ENCODE data around the gene ATXN1. TPM values are rescaled to one million over a fixed set of nuclear protein-coding genes. Genes with fewer than 3 reads are reported as not detected.

ATXN1 gene
- total RNA-seq, 1 donor from 2014 or later = 23.7 TPM

- DNase-seq (ENCODE audit: extremely low read depth, low read depth, low spot score) = no peak
These were observed 455.5 kb downstream of the ATXN1 start for GRCh38 chr6:16305788-16306187.

- no peak for DNase-seq (ENCODE audit: extremely low read depth, low read depth, low spot score)
These were observed 456.0 kb downstream of the ATXN1 start for GRCh38 chr6:16305246-16305725.

DNA sequence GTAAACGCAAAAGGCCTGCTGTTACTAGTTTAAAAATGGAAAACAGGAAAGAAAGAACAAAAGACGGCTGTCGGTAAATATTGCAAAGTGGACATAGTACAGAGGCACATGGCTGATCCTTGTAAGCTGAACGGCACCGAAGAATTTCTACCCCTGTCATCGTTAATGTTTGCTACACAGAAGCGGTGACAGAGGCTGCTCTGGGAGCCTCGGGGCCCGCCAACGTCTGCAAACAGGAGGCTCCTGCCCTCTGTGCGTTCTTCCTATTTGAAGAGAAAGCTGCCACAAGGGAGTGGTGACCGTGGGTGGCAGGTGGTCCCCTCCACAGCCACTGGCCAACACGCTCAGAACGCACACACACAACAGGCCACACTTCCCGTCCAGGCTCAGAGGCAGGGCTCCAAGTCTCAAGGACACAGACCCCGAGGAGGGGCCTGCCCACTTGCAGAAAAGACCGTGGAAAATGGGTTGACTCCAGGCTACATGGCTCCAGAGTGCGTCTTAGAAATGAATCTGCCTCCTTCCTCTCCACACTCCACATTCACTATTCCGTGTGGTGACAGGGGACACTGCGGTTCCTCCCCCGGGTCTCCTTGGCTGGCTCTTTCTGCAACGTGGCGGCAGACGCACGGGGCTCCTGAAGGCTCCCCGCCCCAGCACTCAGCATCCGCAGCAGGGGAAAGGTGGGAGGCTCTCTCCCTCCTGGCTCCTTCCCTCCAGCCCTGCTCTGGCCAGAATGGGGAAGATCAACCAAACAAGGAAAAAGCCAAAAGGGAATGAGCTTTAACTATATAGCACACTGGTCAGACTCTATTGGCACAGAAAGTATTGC, 458.3 kb downstream of the ATXN1 start:
- no peak for DNase-seq (ENCODE audit: extremely low read depth, low read depth, low spot score)

DNA sequence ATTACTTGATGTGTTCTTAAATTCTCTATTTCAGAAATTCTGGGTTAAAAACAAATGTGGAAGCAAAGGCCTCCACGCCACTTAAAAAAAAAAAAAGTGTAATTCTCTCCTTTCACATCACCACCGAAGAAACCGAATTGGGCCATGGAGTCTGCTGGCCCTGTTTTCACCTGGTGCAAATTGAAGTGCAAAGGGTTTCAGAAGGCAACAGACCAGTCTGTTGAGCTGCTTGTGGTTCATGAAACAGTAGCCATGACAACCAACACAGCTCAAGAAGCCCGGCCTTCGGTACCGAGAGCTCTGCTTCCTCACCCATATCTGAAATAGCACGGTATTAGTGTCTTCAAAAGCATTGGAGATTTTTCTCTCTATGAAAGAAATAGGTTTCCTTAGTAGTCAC, 459.7 kb downstream of the ATXN1 start:
- DNase-seq (ENCODE audit: extremely low read depth, low read depth, low spot score) = no peak

DNA sequence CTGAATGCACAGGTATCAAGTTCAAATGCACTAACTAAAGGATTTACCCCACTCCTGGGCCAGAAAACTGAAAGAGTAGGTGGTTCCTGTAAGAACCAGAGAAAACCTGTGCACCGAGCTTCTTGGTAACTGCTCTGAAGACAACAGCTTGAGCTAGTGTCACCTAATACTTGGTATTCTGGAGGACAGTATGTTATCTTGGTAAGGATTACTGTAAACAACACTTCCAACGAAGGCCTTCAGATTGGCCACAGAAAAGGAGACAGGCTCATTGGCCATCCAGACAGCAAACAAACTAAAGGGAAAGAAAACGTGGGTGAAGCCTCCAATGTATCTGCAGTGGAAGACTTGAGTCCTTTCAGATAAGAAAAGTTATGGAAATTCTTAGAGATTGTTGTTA, 461.4 kb downstream of the ATXN1 start:
- no peak for DNase-seq (ENCODE audit: extremely low read depth, low read depth, low spot score)

GRCh38 chr6:16296061-16296670, 465.1 kb downstream of the ATXN1 start:
- DNase-seq (ENCODE audit: extremely low read depth, low read depth, low spot score) = no peak

GRCh38 chr6:16295471-16295870, 465.8 kb downstream of the ATXN1 start:
- no peak for DNase-seq (ENCODE audit: extremely low read depth, low read depth, low spot score)

DNA sequence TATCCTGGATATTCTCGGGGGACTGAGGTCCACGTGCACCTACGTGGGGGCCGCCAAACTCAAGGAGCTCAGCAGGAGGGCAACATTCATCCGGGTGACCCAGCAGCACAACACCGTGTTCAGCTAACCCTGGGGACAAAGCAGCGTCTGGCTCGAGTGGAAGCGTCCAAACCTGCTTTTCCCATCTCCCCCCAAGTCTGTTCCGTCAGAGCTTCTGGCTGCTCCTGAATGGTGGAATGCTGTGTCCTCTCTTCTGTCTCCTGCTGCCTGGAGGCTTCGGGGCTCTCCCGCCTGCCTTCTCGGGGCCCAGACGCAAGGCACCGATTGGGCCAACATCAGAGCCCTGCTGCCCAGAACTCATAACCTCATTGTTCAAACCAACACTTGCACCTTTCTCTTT, 466.2 kb downstream of the ATXN1 start:
- no peak for DNase-seq (ENCODE audit: extremely low read depth, low read depth, low spot score)

DNA sequence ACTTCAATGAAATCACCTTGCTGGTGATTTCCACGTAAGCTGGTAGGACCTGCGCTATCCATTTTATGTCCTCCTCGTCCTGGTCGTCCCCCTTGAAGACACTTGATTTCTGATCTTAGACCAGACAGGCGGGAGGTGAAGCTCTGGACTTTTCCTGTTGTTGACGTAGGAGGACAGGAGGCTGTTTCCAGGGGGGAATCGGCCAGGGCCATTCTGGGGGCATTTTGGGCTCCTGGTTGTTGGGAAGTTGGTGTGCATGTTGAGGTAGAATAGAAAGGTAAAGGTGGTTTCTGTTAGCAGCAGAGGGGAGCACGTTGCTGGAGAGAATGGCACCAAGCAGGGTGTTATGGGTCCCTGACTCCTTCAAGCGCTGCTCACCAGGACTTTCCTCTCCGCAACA, 466.9 kb downstream of the ATXN1 start:
- no peak for DNase-seq (ENCODE audit: extremely low read depth, low read depth, low spot score)

DNA sequence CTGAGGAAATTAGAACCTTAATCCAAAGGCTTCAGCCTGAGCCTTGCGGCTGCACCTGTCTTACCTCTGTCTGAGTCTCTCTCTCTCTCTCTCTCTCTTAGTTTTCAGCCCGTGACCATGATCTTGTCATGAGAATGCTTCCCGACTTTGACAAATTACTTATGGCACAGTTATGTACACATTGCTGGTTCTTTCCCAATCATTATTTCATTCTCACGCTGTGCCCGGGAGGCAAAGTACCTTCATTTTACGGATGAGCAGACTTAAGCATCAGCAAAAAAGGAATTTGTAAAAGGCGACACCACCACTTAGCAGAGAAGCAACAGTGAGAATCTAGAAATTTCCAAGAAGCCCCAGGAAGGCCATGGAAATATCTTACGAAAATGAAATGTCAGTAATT, 468.3 kb downstream of the ATXN1 start:
- no peak for DNase-seq (ENCODE audit: extremely low read depth, low read depth, low spot score)

GRCh38 chr6:16292432-16292831, 468.8 kb downstream of the ATXN1 start:
- DNase-seq (ENCODE audit: extremely low read depth, low read depth, low spot score) = no peak

GRCh38 chr6:16291739-16292138, 469.5 kb downstream of the ATXN1 start:
- DNase-seq (ENCODE audit: extremely low read depth, low read depth, low spot score) = no peak

DNA sequence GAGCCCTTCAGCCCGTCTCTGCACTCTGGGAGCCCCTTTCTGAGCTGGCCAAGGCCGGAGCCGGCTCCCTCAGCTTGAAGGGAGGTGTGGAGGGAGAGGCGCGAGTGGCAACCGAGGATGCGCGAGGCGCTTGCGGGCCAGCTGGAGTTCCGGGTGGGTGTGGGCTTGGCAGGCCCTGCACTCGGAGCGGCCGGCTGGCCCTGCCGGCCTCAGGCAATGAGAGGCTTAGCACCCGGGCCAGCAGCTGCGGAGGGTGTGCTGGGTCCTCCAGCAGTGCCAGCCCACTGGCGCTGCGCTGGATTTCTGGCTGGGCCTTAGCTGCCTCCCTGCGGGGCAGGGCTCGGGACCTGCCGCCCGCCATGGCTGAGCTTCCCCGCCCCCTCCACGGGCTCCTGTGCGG, 473.1 kb downstream of the ATXN1 start:
- DNase-seq (ENCODE audit: extremely low read depth, low read depth, low spot score) = no peak

DNA sequence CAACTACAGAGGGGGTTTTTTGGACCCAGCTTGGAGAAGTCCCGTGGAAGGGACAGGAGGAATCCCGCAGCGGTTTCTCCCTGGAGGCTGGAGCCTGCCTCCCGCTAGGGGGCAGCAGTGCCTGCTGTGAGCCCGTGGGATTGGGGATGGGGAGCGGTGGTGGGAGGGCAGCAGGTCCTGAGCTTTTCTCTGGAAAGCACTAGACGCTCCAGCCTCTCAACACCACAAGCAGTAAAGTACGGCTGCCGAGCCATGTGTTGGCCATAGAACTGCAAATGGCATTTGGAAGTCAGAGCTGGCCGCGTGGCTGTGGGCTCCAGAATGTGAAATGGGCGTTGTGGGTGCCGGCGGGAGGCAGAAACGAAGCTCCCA, 475.1 kb downstream of the ATXN1 start:
- no peak for DNase-seq (ENCODE audit: extremely low read depth, low read depth, low spot score)

DNA sequence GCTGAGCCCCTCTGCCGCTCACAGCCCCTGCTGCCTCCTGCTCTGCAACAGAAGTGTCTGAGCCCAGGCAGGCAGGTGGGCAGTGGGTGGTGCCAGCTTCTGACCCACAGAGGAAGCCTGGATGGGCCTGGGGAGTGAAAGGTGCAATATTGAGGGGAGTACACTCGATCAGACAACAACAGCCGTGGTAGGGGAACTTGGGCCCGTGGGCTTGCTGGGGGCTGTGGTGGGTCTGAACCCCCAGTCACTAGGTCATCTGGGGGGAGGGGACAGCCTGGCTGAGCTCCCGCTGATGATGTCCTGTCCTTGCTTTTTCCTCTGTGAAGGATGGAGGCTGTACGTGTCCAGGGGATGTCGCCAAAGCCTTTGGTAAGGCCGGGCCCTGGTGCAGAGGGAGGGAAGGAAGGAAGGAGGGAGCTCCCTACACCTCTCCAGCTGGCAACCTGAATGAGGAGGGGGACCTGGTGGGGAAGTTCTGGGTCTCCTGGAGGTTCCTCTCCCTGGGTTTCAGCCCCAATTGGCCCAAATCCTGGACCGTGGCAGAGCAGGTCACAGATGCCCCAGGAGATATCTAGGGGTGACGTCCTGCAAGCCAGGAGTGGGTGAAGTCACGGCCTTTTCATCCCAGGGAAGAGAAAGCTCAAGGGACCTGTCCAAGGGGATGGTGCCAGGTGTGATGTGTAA, 475.7 kb downstream of the ATXN1 start:
- no peak for DNase-seq (ENCODE audit: extremely low read depth, low read depth, low spot score)

DNA sequence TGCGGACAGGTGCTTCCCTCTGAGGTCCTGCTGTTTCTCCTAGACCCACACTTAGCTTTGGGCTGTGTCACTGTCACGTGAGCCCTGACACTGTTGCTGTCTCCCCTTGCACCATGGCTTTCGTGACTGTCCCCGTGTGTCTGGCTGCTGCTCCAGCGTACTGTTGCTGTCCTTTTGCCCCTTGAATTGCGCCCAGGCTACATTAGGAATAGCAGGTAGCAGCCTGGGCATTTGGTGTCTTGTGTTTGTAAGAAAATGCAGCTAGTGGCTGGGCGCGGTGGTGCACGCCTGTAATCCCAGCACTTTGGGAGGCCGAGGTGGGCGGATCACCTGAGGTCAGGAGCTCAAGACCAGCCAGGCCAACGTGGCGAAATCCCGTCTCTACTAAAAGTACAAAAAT, 476.8 kb downstream of the ATXN1 start:
- DNase-seq (ENCODE audit: extremely low read depth, low read depth, low spot score) = no peak

- DNase-seq (ENCODE audit: extremely low read depth, low read depth, low spot score) = no peak
These were observed 478.9 kb downstream of the ATXN1 start for GRCh38 chr6:16282370-16282769.

- no peak for DNase-seq (ENCODE audit: extremely low read depth, low read depth, low spot score)
These were observed 482.0 kb downstream of the ATXN1 start for GRCh38 chr6:16279243-16279642.

GRCh38 chr6:16278750-16279149, 482.5 kb downstream of the ATXN1 start:
- no peak for DNase-seq (ENCODE audit: extremely low read depth, low read depth, low spot score)

DNA sequence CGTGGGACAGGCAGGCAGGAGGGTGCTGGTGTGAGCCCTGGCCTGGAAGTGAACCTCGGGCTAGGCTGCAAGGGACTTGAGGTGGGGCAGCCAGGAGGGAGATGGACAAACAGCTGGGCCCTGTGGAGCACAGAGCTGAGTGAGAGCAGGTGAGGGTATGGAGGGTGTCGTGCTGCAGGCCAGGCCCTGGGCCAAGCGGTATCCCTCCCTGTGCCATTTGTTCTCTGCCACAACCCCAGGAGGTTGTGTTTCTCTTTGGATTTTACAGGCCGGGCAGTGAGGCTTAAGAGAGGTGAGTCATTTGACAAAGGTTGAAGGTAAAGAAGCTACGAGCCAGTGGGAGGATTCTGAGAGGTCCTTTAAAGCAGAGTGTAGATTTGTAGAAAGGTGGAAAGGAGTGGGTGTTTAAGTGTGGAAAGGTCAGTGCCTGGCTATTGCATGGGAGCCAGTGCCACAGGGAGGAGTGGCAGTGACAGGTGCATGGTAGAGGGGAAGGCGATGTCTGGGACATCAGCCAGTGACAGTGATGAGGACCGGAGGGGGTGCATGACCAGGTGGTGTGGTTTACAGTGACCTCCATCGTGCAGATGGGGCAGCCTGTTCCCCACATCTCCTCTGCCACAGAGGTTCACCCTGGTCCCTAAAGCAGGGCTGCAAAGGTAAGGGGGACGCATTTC, 483.1 kb downstream of the ATXN1 start:
- no peak for DNase-seq (ENCODE audit: extremely low read depth, low read depth, low spot score)
